OCI-LY7 (cell line): Measurements from ENCODE around the gene NUP93. TPM values are rescaled to one million over a fixed set of nuclear protein-coding genes. Genes with fewer than 3 reads are reported as not detected.
"Not testable (repeated sequence)": the region's sequence is repeated elsewhere in the genome, so short reads cannot be mapped to it uniquely, and the experiment has no call there.

Source experiments
- BruUV-seq: library from RNA; stranded (reverse); fragments of 400-500 nt; replicated peaks from 2 replicates; lab custom pipeline; 2021; lab: Mats Ljungman, UMichigan
- CTCF ChIA-PET: fragments of 300-600 bp; sonication (Branson Sonifier 250); formaldehyde crosslinking; loops from one replicate; lab custom pipeline; 2022; ENCODE audit warnings: antibody characterized with exemption; ENCODE audit not compliant: unreplicated experiment; lab: Charles Lee
- POLR2A ChIA-PET: fragments of 300-600 bp; sonication (Branson Sonifier 250); formaldehyde crosslinking; loops from one replicate; lab custom pipeline; 2022; ENCODE audit warnings: antibody characterized with exemption; lab: Charles Lee
- DNase-seq: peaks from one replicate; pipeline ENCODE4 v3.0.0-alpha.2; 2015; ENCODE audit warnings: low spot score
- H2AFZ ChIP-seq: fragments of 200-600 bp; sonication (generic), shearing (Covaris generic); 2 replicates; pipeline ENCODE4 v1.6.1; 2014; ENCODE audit warnings: mild to moderate bottlenecking, antibody characterized with exemption, low read length, moderate library complexity
- H3K27ac ChIP-seq: fragments of 200-600 bp; sonication (generic); 2 replicates; pipeline ENCODE4 v1.5.1; 2014; ENCODE audit warnings: mixed run types, low read depth, mild to moderate bottlenecking, moderate library complexity, low read length, inconsistent platforms; ENCODE audit not compliant: poor library complexity, severe bottlenecking
- H3K36me3 ChIP-seq: fragments of 200-600 bp; sonication (generic); 2 replicates; pipeline ENCODE4 v1.6.1; 2014; ENCODE audit warnings: mild to moderate bottlenecking, antibody characterized with exemption, low read length, moderate library complexity, mixed read lengths; ENCODE audit not compliant: insufficient read depth
- H3K4me1 ChIP-seq: fragments of 200-600 bp; sonication (generic); 2 replicates; pipeline ENCODE4 v1.5.1; 2014; ENCODE audit warnings: mild to moderate bottlenecking, low read length; ENCODE audit not compliant: insufficient read depth, poor library complexity, severe bottlenecking
- H3K4me2 ChIP-seq: fragments of 200-600 bp; sonication (generic); 2 replicates; pipeline ENCODE4 v1.6.1; 2014; ENCODE audit warnings: mild to moderate bottlenecking, low read length
- H3K4me3 ChIP-seq: fragments of 200-600 bp; sonication (generic); 2 replicates; pipeline ENCODE4 v1.5.1; 2014; ENCODE audit warnings: mild to moderate bottlenecking, low read depth, low read length; ENCODE audit not compliant: poor library complexity, severe bottlenecking
- H3K79me2 ChIP-seq: fragments of 200-600 bp; sonication (generic); 2 replicates; pipeline ENCODE4 v1.6.1; 2016; ENCODE audit warnings: low read depth, mild to moderate bottlenecking, low read length, moderate library complexity, mixed read lengths; ENCODE audit not compliant: insufficient read depth
- H3K9me2 ChIP-seq: fragments of 200-600 bp; sonication (generic); 2 replicates; pipeline ENCODE4 v1.6.1; 2016; ENCODE audit warnings: mild to moderate bottlenecking, low read length, mixed read lengths; ENCODE audit not compliant: insufficient read depth
- H3K9me3 ChIP-seq: fragments of 200-600 bp; sonication (generic); 2 replicates; pipeline ENCODE4 v1.6.1; 2014; ENCODE audit warnings: mild to moderate bottlenecking, mixed run types, low read length, mixed read lengths
- H4K20me1 ChIP-seq: fragments of 200-600 bp; sonication (generic); 2 replicates; pipeline ENCODE4 v1.6.1; 2014; ENCODE audit warnings: mild to moderate bottlenecking, antibody characterized with exemption, low read length, moderate library complexity, mixed read lengths; ENCODE audit not compliant: insufficient read depth
- CTCF ChIP-seq: fragments of 200-600 bp; sonication (generic); conservative IDR thresholded peaks from 2 replicates; pipeline ENCODE4 v1.5.1; 2014; ENCODE audit warnings: mild to moderate bottlenecking, antibody characterized with exemption, low read length, moderate library complexity, mixed read lengths
- EZH2phosphoT487 ChIP-seq: fragments of 200-600 bp; sonication (generic); IDR thresholded peaks from 2 replicates; pipeline ENCODE4 v1.6.1; 2018; ENCODE audit warnings: low read depth, borderline replicate concordance, mild to moderate bottlenecking, mixed run types, antibody characterized with exemption, low read length, moderate library complexity, mixed read lengths
- intact Hi-C: fragments of 100-400 bp; cut with micrococcal nuclease; formaldehyde crosslinking; loops from one replicate; pipeline ENCODE4 v1.10.0; 2022; ENCODE audit not compliant: unreplicated experiment
- total RNA-seq, 2 experiments: library from RNA; depleted of rRNA in 1 of 2; stranded (reverse); fragments of >200 nt in 1 of 2; shearing (Covaris generic) in 1 of 2; gene quantifications; 2 replicates each; pipeline ENCODE4 v1.2.3, GENCODE V29; 2014 to 2022

Gene NUP93
- total RNA-seq, 2 experiments from 2014 or later, result 119 to 183 TPM

GRCh38 chr16:56713794-56714193, 16.1 kb upstream of the NUP93 start:
- H3K9me2 ChIP-seq, result no peaks in the 10 kb centered on the region
- no peak for DNase-seq
- H3K4me3 ChIP-seq, result no peak overlapping the region
- CTCF ChIA-PET, result no interaction called here
- POLR2A ChIA-PET, result interaction anchor here (1.0 kb wide), 1 partner anchor 117 kb away, joined by 3 read pairs; no protein-coding TSS in a partner anchor
- intact Hi-C loops, result no loop called here
- no peak overlapping the region for H2AFZ ChIP-seq
- no peak overlapping the region for H3K27ac ChIP-seq
- peaks cover 15% of the 10 kb centered on the region for H3K4me1 ChIP-seq
- no peaks in the 10 kb centered on the region for H3K36me3 ChIP-seq
- H4K20me1 ChIP-seq, result no peaks in the 10 kb centered on the region
- H3K79me2 ChIP-seq, result no peaks in the 10 kb centered on the region
- no TSS peak for BruUV-seq
- no peak overlapping the region for H3K4me2 ChIP-seq
- TF ChIP-seq CTCF, result no peak
- TF ChIP-seq EZH2phosphoT487, result no peak
- H3K9me3 ChIP-seq, result no peaks in the 10 kb centered on the region

DNA sequence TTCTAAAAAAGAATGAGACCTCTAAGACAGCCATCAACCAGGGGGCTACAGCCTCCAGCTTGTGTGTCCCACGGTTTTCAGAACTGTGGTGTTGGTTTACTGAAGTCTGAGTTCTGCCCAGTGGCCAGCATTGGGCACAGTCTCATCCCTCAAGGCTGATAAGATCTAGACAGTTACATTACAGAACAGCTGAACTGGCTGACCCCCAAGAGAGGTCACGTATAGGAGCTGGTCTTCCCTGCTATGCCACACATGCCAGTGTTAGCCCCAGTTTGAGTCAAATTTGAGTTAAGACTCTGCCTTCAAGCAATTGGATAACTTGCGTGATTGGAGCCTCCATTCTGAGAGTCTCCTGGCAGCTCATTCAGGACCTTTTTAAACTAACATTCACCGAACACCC, 14.8 kb upstream of the NUP93 start:
- no peak overlapping the region for H3K4me2 ChIP-seq
- intact Hi-C loops, result no loop called here
- no peaks in the 10 kb centered on the region for H3K9me2 ChIP-seq
- H3K36me3 ChIP-seq, result no peaks in the 10 kb centered on the region
- H3K4me1 ChIP-seq, result peaks cover 4% of the 10 kb centered on the region
- BruUV-seq, result no TSS peak
- no peak overlapping the region for H3K27ac ChIP-seq
- H3K4me3 ChIP-seq, result no peak overlapping the region
- no peaks in the 10 kb centered on the region for H3K79me2 ChIP-seq
- TF ChIP-seq CTCF (no peak), EZH2phosphoT487 (no peak)
- CTCF ChIA-PET, result no interaction called here
- POLR2A ChIA-PET, result no interaction called here
- DNase-seq, result no peak
- no peaks in the 10 kb centered on the region for H3K9me3 ChIP-seq
- H2AFZ ChIP-seq, result no peak overlapping the region
- H4K20me1 ChIP-seq, result no peaks in the 10 kb centered on the region

DNA sequence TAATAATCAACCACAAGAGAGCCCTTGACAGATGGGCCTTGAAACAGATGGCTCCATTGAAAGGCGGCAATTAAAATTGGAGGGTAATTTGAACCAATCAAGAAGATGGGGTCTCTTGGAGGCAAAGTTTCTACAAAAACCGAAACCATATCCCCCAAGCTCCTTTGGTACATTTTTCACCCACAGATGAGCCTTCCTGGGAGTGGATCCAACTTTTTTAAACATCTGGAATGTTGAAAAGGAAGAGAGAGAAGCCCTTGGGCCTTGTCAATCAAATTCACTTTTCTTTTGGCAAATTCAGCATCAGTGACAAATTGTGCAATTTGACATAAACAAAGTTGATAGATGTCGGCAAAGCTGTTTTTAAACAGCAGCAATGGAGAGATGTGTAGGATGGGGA, 13.2 kb upstream of the NUP93 start:
- POLR2A ChIA-PET, result interaction anchor here (1.0 to 1.1 kb wide), 2 partner anchors 9 to 12 kb away, joined by 3 to 5 read pairs; no protein-coding TSS in a partner anchor
- intact Hi-C loops, result loop anchor here (1.0 kb wide), 1 partner anchor 28 kb away; no protein-coding TSS in a partner anchor

DNA sequence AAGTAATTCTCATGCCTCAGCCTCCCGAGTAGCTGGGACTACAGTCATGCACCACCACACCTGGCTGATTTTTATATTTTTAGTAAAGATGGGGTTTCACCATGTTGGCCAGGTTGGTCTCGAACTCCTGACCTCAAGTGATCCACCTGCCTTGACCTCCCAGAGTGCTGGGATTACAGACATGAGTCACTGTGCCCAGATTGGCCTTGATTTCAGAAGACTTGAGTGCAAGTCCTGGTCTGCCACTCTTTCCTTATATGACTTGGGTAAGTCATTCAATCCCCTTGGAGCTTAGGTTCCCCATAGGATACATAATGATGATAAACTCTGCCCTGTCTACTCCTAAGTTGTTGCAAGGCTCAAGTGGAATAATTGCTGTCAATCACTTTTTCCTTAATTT, 12.4 kb upstream of the NUP93 start:
- H2AFZ ChIP-seq, H3K4me1 ChIP-seq, CTCF ChIA-PET, intact Hi-C loops, H4K20me1 ChIP-seq, H3K27ac ChIP-seq, H3K4me2 ChIP-seq, H3K4me3 ChIP-seq, BruUV-seq, H3K79me2 ChIP-seq, H3K36me3 ChIP-seq, DNase-seq, H3K9me2 ChIP-seq, H3K9me3 ChIP-seq: not testable (repeated sequence)
- POLR2A ChIA-PET, result interaction anchor here (1.0 to 1.1 kb wide), 2 partner anchors 8 to 11 kb away, joined by 3 to 4 read pairs; no protein-coding TSS in a partner anchor

More for the DNA sequence above, 13.2 kb upstream of the NUP93 start:
- Histone ChIP-seq H3K79me2 (no peaks in the 10 kb centered on the region), H4K20me1 (no peaks in the 10 kb centered on the region), H3K4me2 (no peak overlapping the region), H3K9me3 (no peaks in the 10 kb centered on the region), H2AFZ (no peak overlapping the region), H3K4me3 (no peak overlapping the region), H3K36me3 (no peaks in the 10 kb centered on the region), H3K27ac (no peak overlapping the region), H3K9me2 (no peaks in the 10 kb centered on the region), H3K4me1 (peaks cover 4% of the 10 kb centered on the region)
- CTCF ChIA-PET, result no interaction called here
- DNase-seq, result no peak
- no TSS peak for BruUV-seq
- TF ChIP-seq EZH2phosphoT487 (no peak), CTCF (no peak)
